Coronary artery (tissue), 2 donors: ENCODE measurements around the gene IL17RA.

ENCODE experiments used
- DNase-seq: peaks from one replicate; pipeline ENCODE4 v3.0.0-alpha.2; 2017; ENCODE audit warnings: low spot score
- H3K27ac ChIP-seq, 2 donors: fragments of 200-600 bp; sonication (generic); one replicate each; pipeline ENCODE4 v1.5.1; 2016 to 2019
- H3K4me3 ChIP-seq: fragments of 200-600 bp; sonication (generic); 2 replicates; pipeline ENCODE4 v1.5.1; 2016; ENCODE audit warnings: mild to moderate bottlenecking, moderate library complexity
- CTCF ChIP-seq: fragments of 200-600 bp; sonication (generic); IDR thresholded peaks from one replicate; pipeline ENCODE4 v1.5.1; 2019; ENCODE audit warnings: antibody characterized with exemption

The IL17RA gene

GRCh38 chr22:17161991-17162390, 77.2 kb downstream of the IL17RA start:
- no peak for TF ChIP-seq CTCF
- DNase-seq: no peak
- H3K4me3 ChIP-seq: no peak overlapping the region
- H3K27ac ChIP-seq: no peak overlapping the region

- TF ChIP-seq CTCF: no peak
- Histone ChIP-seq H3K4me3 (no peak overlapping the region), H3K27ac (no peak overlapping the region)
- DNase-seq: no peak
These were observed 77.9 kb downstream of the IL17RA start for GRCh38 chr22:17162731-17163130.

GRCh38 chr22:17164392-17165024, 79.7 kb downstream of the IL17RA start:
- H3K27ac ChIP-seq: no peak overlapping the region
- H3K4me3 ChIP-seq: no peak overlapping the region
- no peak for TF ChIP-seq CTCF
- no peak for DNase-seq
